ELF-1 (cell line): ENCODE results near the gene NME7.
"Not testable (repeated sequence)": the region's sequence is repeated elsewhere in the genome, so short reads cannot be mapped to it uniquely, and the experiment has no call there.

Experiments
- DNase-seq: peaks from one replicate; pipeline ENCODE4 v3.0.0-alpha.2; 2016; ENCODE audit warnings: low read depth, low spot score

Gene NME7

DNA sequence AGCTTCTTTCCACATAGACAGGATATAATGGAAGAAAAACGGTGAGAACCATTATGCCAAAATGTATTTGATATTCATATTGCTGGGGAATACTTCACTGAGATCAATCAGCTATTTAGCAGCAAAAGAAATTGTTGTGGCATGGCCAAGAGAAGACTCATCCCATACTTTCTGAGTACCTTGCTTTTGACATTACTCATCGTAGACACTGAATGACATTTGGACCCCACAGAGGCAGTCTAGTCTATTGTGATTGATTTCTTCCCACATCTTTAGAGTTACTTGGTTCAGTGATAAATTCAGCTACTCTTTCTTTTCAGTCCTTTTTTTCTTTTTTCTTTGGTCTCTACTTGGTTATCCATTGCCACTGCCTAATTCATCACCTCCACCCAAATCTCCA is 239.0 kb downstream of the NME7 start:
- DNase-seq, result no peak

- no peak for DNase-seq
Observed at GRCh38 chr1:169127305-169127704, 240.3 kb downstream of the NME7 start.

- DNase-seq, result no peak
Observed at GRCh38 chr1:169126335-169126734, 241.3 kb downstream of the NME7 start.

GRCh38 chr1:169125597-169125996 is 242.0 kb downstream of the NME7 start:
- not testable (repeated sequence) for DNase-seq

DNA sequence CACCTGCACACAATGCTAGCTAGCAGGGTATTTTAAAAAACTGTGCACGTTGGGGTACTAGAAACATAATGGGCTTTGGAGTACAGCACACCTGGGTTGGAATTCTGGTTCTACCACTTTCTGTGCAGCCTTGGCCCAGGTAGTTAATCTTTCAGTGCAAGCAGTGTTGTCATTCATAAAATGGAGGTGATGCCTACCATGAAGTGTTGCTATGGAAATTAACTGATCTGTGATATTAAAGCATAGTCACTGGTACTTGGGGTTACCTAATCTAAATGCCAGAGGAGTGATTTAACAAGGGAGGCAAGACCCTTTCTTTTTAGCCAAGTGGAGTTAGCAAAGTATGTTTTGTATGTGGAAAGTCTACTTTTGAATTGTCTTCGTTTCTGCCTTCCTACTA is 243.1 kb downstream of the NME7 start:
- no peak for DNase-seq

DNA sequence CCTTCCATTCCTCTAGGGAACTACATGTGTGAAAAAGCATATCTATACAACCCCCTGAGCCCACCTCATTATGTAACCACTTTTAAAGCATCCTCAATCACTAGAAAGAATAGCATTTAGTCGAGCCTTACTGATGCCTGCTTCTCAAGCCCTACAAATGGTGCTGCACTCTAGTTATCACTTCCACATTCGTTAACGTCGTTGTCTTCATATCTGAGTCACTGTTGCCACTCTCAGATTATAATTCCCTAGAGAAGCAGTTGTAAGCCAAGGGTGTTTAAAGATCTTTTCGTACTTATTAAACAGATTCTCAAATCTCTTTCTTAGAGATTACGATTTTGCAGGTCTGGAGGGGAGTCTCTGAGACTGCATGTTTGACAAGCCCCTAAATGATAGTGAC is 244.6 kb downstream of the NME7 start:
- DNase-seq, result no peak

- no peak for DNase-seq
Observed at GRCh38 chr1:169121146-169121923, 246.3 kb downstream of the NME7 start.

- no peak for DNase-seq
Observed at GRCh38 chr1:169120066-169120465, 247.5 kb downstream of the NME7 start.

GRCh38 chr1:169119405-169119804 is 248.2 kb downstream of the NME7 start:
- DNase-seq, result no peak

GRCh38 chr1:169118227-169118626 is 249.4 kb downstream of the NME7 start:
- no peak for DNase-seq

GRCh38 chr1:169117599-169117998 is 250.0 kb downstream of the NME7 start:
- no peak for DNase-seq

DNA sequence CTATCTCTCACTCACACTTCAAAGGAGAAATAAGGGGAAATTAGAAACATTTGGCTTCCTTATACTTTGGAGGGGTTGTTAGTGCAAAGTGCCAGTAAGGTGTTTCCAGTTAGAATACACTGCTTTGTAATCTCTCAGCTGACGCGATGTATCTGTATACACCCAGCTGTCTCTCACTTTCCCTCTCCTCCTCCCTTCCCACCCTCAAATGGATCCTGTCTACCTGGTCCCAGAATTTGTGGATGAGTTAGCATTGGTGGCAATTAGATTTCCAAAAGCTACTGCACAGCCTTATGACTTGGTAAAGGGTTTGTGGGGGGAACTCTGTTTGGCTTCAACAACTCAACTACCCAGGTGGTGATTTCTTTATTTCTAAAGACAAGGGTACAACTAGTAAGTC is 250.6 kb downstream of the NME7 start:
- no peak for DNase-seq

GRCh38 chr1:169115891-169116585 is 251.6 kb downstream of the NME7 start:
- DNase-seq, result peak; percentile 41

DNA sequence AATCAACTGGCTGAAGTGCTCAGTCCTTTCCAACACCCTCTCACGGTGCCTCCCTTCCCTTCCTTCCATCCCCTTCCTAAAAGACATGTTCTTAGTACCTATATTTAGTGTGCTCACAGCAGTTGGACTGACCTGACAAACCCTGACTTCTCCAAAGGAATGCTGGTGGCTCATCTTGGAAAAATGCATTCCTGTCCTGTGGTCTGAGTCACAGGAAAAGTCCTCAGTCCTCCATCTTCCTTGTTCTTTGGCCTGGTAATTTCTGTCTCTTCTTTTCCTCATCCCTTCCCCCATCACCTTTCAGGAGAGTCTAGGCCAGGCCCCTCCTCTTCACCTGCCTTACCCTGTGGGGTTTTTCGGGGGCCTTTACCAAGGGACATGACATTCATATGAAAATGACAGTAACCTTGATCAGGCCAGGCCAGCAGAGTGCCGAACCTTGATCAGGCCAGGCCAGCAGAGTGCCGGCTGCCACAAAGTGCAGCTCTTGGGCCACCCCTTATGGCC is 253.9 kb downstream of the NME7 start:
- DNase-seq, result peak; percentile 65

GRCh38 chr1:169112241-169112640 is 255.4 kb downstream of the NME7 start:
- no peak for DNase-seq

DNA sequence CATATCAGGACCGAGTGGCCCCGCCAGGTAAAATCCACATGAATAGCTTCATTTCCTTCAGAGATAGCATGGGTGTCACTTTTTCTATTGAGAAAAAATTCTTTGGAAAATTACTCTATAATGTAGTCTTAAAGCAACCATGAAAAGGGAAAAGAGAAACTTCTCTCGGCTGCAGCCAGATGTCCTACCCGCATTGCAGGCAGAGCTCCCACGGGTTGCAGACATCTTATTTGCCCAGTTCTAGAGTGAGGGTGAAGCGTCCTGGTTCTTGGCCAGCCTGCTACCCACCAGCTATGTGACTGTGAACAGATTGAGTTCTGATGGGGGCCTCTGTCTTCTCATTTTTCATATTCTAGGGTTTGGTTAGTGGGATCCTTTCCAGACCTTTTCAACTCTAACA is 256.1 kb downstream of the NME7 start:
- no peak for DNase-seq

DNA sequence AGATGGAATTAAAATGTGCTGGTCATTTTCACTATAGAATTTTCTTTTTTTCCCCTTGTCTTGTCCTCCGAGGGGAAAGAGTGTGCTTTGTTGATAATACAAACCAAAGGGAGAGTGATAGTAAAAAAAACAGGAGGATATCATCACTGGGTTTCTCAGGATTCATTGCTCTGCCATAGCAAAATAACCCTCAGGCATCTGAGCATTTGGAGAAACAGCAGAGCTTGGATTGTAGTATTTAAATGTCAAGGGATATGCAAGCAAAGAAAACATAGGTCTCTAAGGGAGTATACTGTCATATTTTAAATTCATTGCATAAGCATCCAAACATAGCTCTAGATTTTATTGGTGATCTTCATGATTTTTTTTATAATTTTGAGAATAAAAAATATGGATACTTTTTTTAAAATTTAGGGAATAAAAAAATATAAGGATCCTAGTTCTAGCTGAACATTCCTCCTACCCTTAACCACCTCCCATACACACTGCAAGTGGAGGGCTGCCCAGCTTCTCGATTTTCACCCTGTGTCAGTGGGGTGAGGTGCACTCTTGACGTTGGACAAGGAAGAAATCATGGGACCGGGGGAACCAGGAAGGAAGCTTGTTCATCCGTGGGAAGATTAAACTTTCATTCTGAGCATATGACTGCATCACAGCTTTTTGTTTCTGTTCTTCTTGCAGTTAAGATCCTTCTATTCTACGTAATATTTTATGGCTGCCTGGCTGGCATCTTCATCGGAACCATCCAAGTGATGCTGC is 256.7 kb downstream of the NME7 start:
- no peak for DNase-seq

DNA sequence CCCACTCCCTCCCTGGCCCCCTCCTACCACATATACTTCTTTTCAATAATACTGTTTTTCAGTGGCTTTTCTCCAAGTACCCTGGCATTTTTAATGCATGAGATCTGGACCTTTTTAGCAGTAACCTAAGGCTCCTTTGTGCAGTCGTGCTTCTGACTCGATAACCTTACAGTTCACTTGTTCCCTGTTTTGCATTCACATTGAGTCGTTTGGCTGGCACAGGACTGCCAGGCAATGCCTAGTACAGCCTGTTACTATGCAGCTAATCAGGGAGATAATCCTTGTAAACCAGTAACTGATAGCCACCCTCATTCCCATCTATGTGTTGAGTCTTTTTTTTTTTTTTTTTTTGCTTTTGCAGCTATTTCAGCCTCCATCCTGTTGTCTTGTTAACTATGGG is 257.4 kb downstream of the NME7 start:
- no peak for DNase-seq

DNA sequence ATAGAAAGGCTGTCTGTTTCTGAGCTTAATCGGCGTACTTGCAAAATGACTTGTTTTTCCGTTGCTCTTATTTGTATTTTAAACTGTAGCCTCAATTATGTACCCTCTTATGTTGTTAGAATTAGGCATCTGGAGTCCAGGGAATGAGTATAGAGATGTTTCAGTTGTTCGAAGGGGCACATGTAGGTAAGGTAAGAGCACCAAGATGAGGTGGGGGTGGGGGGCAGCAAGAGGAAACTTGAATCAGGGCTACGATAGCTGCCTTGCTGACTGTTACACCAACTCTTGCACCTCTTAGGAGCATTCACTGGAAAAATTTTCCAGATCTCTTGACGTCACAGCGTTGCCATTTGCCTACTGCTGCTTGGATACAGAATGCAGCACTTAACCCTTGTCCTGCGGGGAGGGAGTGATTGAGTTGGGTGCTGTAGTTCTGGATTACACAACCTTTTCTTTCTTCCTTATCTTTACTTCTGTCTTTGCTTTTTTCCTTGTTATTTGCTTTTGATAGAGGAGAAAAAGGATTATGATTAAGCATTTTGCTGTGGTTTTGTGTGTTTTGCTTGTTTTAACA is 257.9 kb downstream of the NME7 start:
- DNase-seq, result peak; percentile 61

- DNase-seq, result no peak
Observed at GRCh38 chr1:169108863-169109560, 258.6 kb downstream of the NME7 start.

GRCh38 chr1:169108223-169108622 is 259.4 kb downstream of the NME7 start:
- DNase-seq, result no peak
